Activated T-helper 1 cell treated with anti-CD3 and anti-CD28 coated beads, Interleukin-2, amount 50 U/mL, for 16 hours (primary cell): ENCODE results near the gene MIPOL1.
"Not testable (repeated sequence)": the region's sequence is repeated elsewhere in the genome, so short reads cannot be mapped to it uniquely, and the experiment has no call there.

Source experiments
- DNase-seq, 2 donors: peaks; one replicate each; pipeline ENCODE4 v3.0.0-alpha.2; 2020; ENCODE audit warnings: low read depth in 1 of 2, low spot score in 1 of 2

Gene MIPOL1

GRCh38 chr14:37232907-37233481, 35.3 kb downstream of the MIPOL1 start:
- DNase-seq, result no peak

- DNase-seq, result no peak
These were observed 36.5 kb downstream of the MIPOL1 start for GRCh38 chr14:37234222-37234621.

- DNase-seq, result not testable (repeated sequence)
These were observed 38.3 kb downstream of the MIPOL1 start for GRCh38 chr14:37236044-37236443.

GRCh38 chr14:37237094-37237493, 39.4 kb downstream of the MIPOL1 start:
- DNase-seq, result no peak

GRCh38 chr14:37237735-37238200, 40.0 kb downstream of the MIPOL1 start:
- no peak for DNase-seq

- DNase-seq, result no peak
These were observed 43.5 kb downstream of the MIPOL1 start for GRCh38 chr14:37241198-37241597.

- no peak for DNase-seq
These were observed 48.7 kb downstream of the MIPOL1 start for GRCh38 chr14:37246427-37246829.

GRCh38 chr14:37247791-37248461, 50.2 kb downstream of the MIPOL1 start:
- DNase-seq, result no peak

GRCh38 chr14:37251775-37252174, 54.0 kb downstream of the MIPOL1 start:
- no peak for DNase-seq

- no peak for DNase-seq
These were observed 54.7 kb downstream of the MIPOL1 start for GRCh38 chr14:37252434-37252833.

- DNase-seq, result no peak
These were observed 56.2 kb downstream of the MIPOL1 start for GRCh38 chr14:37253905-37254304.

GRCh38 chr14:37254411-37254947, 56.7 kb downstream of the MIPOL1 start:
- DNase-seq, result no peak

- no peak for DNase-seq
These were observed 59.8 kb downstream of the MIPOL1 start for GRCh38 chr14:37257501-37258070.

GRCh38 chr14:37262649-37263048, 64.9 kb downstream of the MIPOL1 start:
- DNase-seq, result no peak

GRCh38 chr14:37263656-37264236, 66.0 kb downstream of the MIPOL1 start:
- no peak for DNase-seq

GRCh38 chr14:37268788-37269187, 71.1 kb downstream of the MIPOL1 start:
- no peak for DNase-seq

GRCh38 chr14:37270629-37271028, 72.9 kb downstream of the MIPOL1 start:
- no peak for DNase-seq

- DNase-seq, result no peak
These were observed 74.8 kb downstream of the MIPOL1 start for GRCh38 chr14:37272569-37272968.

GRCh38 chr14:37274652-37275051, 76.9 kb downstream of the MIPOL1 start:
- DNase-seq, result no peak

GRCh38 chr14:37275963-37276362, 78.2 kb downstream of the MIPOL1 start:
- no peak for DNase-seq

- DNase-seq, result no peak
These were observed 81.2 kb downstream of the MIPOL1 start for GRCh38 chr14:37278636-37279538.
